ENCODE measurements around the gene PNCK.
A peak's percentile ranks its signal among the peaks of the same experiment; 100 is the strongest.

Gene PNCK

DNA sequence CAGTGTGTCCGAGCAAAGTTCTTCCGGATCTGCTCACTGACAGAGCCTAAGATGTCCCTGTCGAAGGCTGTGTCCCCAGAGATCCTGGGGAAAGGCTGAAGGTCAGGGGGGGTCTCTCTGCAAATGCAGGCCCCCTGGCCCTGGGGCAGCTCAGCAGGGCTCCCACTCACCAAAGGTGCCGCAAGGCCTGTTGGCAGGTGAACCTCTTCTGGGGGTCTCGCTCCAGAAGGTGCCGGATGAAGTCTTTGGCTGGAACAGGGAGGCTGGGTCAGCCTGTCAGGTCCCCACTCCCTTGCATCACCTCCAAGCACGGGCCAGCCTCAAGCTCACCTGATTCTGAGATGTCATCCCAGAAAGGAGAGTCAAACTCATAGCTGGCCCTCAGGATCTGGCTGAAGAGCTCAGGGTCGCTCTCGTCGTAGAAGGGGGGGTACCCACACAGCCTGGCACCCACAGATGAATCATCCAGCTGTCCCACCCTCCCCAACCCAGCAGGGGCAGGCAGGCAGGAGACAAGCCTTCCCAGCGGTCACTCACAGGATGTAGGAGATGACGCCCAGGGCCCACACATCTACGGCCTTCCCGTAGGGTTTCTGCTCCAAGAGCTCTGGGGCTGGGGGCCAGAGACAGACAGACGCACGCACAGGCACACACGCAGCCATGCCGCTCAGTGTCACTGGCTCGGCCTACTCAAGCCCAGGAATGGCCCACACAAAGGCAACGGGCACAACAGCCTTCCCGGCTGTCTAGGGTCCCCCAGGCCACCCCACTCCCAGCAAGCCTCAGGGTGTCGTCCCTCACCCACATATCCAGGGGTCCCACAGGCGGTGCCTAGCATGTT lies 2.6 kb downstream of the PNCK start:
- in situ Hi-C loops (cut with HindIII; ENCODE audit: low pct_unique_long_range_greater_than_20kb, low sequenced_read_pairs) = no loop called here
- TF ChIP-seq JUND (IDR thresholded peaks at IDR 0.05; ENCODE audit: low read depth) = no peak

DNA sequence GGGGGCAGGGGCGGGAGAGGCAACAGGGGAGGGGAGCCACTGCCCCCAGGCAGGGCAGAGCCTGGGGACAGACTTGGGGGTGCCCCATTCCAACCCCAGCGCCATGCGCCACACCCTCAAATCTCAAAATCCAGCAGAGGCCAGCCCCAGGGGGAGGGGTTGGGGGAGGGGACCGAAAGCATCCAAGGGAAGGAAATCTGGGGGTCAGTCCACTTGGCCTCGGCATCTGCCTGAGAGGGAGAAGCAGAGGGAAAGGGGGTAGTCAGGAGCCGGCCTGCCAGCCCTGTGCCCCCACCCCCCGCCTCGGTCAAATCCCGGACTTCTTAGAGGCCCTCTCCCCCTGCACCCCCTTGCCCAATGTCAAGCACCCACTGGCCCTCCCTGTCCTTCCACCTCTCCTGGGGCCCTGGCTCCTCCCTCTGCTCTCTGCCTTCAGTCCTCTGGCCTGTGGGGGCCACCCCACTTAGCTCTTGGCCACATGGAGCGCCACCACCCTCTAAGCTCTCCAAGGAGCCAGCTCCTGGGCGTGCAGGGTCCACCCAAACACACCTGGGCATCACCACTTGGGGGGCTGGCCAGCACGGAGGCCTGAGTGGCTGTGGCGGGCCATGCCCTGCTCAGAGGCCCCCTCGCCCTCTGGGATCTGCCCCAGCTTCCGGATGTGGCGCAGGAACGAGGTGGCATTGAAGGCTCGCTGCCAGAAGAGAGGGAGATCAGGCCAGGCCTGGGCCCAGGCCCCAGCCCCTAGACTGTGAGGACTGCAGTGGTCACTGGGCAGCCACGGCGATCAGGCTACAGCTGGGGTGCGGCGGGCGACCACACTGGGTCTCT lies 3.5 kb downstream of the PNCK start:
- TF ChIP-seq JUND (IDR thresholded peaks at IDR 0.05; ENCODE audit: low read depth) = no peak
- in situ Hi-C loops (cut with HindIII; ENCODE audit: low pct_unique_long_range_greater_than_20kb, low sequenced_read_pairs) = no loop called here
- DNase-seq (ENCODE audit: low read depth in 1 of 2, low spot score in 1 of 2) = no peak

More for the DNA sequence above, 2.6 kb downstream of the PNCK start:
- no peak for DNase-seq (ENCODE audit: low read depth in 1 of 2, low spot score in 1 of 2)

DNA sequence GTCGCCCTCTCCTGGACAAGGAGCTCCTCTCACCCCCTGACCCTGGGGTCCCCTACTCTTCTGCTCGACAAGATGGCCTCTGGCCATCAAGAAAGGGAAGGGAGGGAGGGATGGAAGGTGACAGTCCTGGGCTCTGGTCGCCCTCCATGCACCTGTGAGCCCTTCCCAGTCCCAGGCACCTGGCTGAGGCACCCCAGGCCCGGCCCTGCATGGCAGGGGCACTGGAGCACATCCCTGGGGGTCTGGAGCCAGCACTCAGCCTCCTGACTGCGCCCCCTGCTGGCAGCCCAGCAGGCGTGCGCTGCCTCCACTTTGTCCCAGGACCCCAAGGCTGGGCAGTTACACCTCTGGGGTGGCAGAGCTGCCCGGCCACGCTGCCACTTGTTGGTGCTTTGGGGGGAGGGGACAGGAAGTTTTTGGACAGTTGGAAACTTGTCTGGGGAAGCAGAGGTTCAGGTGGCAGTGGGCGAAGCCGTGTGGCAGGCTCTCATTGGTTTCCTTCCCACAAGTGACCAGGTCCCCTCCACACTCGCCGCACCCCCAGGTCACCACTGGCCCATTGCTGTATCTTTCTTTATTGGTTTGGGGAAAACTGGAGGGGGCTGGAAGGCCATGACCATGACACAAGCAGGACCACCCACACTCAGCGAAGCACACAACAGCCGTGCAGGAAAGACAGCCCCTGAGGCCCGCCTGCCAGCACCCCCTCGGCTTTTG lies 4.3 kb downstream of the PNCK start:
- no peak for TF ChIP-seq JUND (IDR thresholded peaks at IDR 0.05; ENCODE audit: low read depth)
- in situ Hi-C loops (cut with HindIII; ENCODE audit: low pct_unique_long_range_greater_than_20kb, low sequenced_read_pairs) = no loop called here
- no peak for DNase-seq (ENCODE audit: low read depth in 1 of 2, low spot score in 1 of 2)

DNA sequence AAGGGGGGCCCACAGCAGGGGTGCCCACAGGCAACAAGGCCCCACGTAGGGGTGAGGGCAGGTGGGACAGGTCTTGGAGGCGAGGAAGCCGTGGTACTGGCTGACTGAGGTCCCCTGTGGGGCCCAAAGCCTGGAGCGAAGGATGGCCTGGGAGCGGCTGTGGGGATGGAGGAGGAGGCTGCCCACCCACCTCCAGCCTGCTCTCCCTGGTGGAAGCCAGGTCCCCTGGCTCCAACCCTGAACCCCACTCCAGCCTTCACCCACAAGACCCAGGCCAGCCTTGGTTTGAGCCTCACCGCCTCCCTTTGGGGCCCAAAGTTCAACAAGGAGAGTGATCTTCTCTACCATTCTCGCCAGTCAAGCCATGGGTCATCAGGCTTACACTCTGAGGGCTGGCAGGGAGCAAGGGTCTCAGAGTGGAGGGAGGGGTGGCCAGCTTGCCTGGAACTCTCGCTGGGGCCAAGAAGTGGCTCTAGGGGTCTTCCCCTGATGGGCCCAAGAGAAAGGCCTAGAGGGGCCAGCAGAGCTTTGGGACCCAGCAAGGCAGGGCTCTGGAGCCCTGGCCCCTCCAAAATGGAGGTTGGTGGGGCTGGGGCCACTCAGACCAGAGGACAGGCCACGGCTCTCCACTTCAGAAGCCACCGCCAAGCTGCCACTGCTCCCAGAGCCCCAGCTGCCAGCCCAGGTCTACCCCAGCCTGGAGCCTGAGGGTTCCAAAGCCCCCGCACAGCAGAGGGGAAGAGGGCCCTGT lies 5.0 kb downstream of the PNCK start:
- in situ Hi-C loops (cut with HindIII; ENCODE audit: low pct_unique_long_range_greater_than_20kb, low sequenced_read_pairs) = no loop called here

DNA sequence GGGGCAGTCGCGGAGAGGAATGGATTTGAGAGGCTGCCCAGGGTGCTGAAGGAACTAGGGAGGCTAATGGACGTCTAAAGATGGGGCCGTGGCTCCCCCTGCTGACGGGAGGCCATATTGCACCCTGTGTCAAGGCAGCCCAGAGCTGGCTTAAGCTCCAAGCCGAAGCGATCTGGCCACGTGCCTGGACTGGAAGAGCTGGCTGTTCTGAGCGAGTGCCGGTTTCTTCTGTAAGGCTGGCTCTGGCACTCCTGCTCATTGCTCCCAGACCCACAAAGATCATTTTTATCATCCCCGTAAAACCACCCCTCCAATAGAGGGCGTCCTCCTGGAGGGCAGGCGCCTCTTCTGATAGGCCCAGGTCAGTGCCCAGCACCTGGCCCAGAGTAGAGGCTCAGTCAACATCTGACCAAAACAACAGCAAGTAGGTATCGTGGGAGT lies 5.6 kb downstream of the PNCK start:
- no peak for TF ChIP-seq JUND (IDR thresholded peaks at IDR 0.05; ENCODE audit: low read depth)
- DNase-seq (ENCODE audit: low read depth in 1 of 2, low spot score in 1 of 2) = peak; percentile 70 to 80
- in situ Hi-C loops (cut with HindIII; ENCODE audit: low pct_unique_long_range_greater_than_20kb, low sequenced_read_pairs) = no loop called here

More for the DNA sequence above, 5.0 kb downstream of the PNCK start:
- no peak for DNase-seq (ENCODE audit: low read depth in 1 of 2, low spot score in 1 of 2)
- TF ChIP-seq JUND (IDR thresholded peaks at IDR 0.05; ENCODE audit: low read depth) = no peak

DNA sequence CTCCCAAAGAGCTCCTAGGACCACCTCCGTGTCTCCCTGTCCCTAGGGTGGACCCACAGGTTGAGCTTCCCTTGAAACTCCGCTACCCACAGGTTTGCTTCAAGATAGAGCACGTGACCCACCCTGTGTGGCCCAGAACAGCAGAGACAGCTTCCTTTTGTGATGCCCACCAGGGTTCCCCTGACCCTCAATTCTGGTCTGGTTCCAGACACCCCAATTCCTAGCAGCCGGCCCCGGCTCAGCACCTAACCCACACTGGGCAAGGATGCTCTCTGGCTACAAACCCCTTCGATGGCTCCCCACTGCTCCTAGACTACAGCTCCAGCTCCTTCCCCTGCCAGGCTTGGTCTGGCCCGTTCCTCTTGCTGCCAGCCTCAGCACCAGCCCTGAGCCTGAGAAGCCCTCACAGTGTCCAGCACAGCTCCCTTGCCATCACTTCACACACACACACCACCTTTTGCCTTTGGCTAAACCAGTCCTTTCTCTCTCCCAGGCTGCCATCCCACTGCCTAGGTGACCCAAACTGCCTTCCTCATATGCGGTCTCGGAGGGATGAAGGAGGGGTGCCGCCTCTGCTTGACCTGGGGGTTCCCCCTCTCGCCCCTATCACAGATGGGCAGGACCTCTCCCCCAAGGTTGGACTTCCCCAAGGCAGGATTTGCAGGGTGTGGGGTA lies 6.2 kb downstream of the PNCK start:
- in situ Hi-C loops (cut with HindIII; ENCODE audit: low pct_unique_long_range_greater_than_20kb, low sequenced_read_pairs) = no loop called here
- DNase-seq (ENCODE audit: low read depth in 1 of 2, low spot score in 1 of 2) = no peak
- no peak for TF ChIP-seq JUND (IDR thresholded peaks at IDR 0.05; ENCODE audit: low read depth)

DNA sequence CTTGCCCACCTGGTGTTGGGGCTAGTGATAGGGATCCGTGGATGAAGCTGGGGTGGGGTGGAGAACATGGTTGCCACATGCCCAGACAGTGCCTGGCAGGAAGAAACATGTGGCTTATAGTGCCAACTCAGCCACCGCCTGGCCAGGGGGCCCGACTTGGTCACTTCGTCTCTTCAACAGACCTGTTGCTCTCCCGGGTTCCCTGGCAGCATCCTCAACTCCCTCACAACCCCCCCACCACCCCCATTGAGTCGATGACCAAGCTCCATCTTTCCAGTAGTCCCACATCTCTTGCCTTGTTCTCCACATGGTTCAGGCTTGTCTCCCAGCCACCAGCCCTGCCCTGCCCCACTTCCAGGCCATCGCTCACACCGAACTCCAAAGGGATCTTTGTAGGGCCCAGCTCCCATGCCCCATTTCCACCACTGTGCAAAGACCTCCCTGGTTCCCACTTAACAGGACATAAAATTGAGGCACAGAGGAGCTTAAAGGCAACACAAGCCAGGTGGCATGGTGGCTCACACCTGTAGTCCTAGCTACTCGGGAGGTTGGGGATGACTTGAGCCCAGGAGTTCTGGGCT lies 7.8 kb downstream of the PNCK start:
- in situ Hi-C loops (cut with HindIII; ENCODE audit: low pct_unique_long_range_greater_than_20kb, low sequenced_read_pairs) = no loop called here

DNA sequence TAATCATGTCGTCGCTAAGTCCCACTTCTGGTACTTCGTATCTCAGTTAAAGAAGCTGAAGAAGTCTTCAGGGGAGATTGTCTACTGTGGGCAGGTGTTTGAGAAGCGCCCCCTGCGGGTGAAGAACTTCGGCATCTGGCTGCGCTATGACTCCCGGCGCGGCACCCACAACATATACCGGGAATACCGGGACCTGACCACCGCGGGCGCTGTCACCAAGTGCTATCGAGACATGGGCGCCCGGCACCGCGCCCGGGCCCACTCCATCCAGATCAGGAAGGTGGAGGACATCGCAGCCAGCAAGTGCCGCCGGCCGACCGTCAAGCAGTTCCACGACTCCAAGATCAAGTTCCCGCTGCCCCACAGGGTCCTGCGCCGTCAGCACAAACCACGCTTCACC lies 11.3 kb downstream of the PNCK start:
- in situ Hi-C loops (cut with HindIII; ENCODE audit: low pct_unique_long_range_greater_than_20kb, low sequenced_read_pairs) = no loop called here
- no peak for TF ChIP-seq JUND (IDR thresholded peaks at IDR 0.05; ENCODE audit: low read depth)
- no peak for DNase-seq (ENCODE audit: low read depth in 1 of 2, low spot score in 1 of 2)

More for the DNA sequence above, 7.8 kb downstream of the PNCK start:
- DNase-seq (ENCODE audit: low read depth in 1 of 2, low spot score in 1 of 2) = no peak
- TF ChIP-seq JUND (IDR thresholded peaks at IDR 0.05; ENCODE audit: low read depth) = no peak

DNA sequence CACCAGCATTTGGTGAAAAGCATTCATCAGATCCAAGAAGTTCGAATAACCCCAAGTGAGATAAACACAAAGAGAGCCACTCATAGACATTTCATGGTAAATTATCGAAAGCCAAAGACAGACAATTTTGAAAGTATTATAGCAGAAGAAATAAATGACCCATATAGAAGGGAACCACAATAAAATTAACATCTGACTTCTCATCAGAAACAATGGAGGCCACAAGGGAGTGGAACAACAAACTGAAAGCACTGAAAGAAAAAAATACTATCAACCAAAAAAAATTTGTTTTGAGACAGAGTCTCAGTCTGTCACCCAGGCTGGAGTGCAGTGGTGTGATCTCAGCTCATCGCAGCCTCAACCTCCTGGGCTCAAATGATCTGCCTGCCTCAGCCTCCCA lies 14.3 kb downstream of the PNCK start:
- TF ChIP-seq JUND (IDR thresholded peaks at IDR 0.05; ENCODE audit: low read depth) = no peak
- in situ Hi-C loops (cut with HindIII; ENCODE audit: low pct_unique_long_range_greater_than_20kb, low sequenced_read_pairs) = no loop called here

DNA sequence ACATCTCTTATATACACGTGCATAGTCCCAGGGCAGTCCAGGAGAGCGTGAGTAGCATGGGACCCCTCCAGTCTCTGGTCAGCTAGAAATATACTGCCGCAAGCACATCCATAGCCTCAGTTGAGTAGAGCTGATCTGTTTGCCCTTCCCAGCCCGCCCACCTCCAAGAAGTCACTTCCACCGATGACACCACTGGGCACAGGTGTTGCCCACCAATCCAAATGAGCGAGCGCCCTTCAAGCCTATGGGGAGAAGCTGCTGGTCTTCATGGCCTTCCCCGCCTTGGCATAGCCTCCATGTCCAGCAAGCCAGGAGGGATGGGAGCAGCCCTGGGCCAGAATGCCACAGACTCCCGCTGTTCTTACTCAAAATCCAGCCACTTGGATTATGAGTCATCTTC lies 16.5 kb downstream of the PNCK start:
- in situ Hi-C loops (cut with HindIII; ENCODE audit: low pct_unique_long_range_greater_than_20kb, low sequenced_read_pairs) = no loop called here
- no peak for TF ChIP-seq JUND (IDR thresholded peaks at IDR 0.05; ENCODE audit: low read depth)
- DNase-seq (ENCODE audit: low read depth in 1 of 2, low spot score in 1 of 2) = no peak

More for the DNA sequence above, 14.3 kb downstream of the PNCK start:
- DNase-seq (ENCODE audit: low read depth in 1 of 2, low spot score in 1 of 2) = no peak

DNA sequence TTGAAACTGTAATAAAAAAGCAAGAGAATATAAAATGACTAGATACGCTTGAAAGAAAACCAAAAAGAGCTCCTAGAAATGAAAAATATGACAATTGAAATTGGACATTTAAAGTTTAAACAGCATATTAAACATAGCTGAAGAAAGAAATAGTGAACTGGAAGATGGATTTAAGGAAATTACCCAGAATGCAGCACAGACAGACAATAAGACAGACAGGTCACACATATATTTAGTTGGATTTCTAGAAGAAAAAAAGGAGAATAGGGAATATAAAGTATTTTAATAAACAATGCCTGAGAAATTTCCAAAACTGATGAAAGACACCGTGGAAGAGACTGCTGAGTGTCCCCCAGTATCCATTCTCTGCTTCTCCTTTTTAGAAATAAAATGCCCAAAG lies 20.1 kb downstream of the PNCK start:
- in situ Hi-C loops (cut with HindIII; ENCODE audit: low pct_unique_long_range_greater_than_20kb, low sequenced_read_pairs) = no loop called here
- DNase-seq (ENCODE audit: low read depth in 1 of 2, low spot score in 1 of 2) = no peak
- TF ChIP-seq JUND (IDR thresholded peaks at IDR 0.05; ENCODE audit: low read depth) = no peak

Measured in T47D (cell line).